H1 (cell line): ENCODE results near the gene MAPKAPK5.

Source experiments
- BRCA1 ChIP-seq: IDR thresholded peaks from 2 replicates; pipeline ENCODE4 v1.6.1; 2012; ENCODE audit warnings: low read depth, low read length, improper control_type of control experiment
- CTCF ChIP-seq, 3 experiments: IDR thresholded peaks; 1 replicate in 2 of 3; 2 replicates in 1 of 3; pipeline versions ENCODE4 v1.5.1 to v1.6.1; 2011; ENCODE audit warnings: low read length in 3 of 3, mild to moderate bottlenecking in 3 of 3, inconsistent platforms in 2 of 3, low read depth in 1 of 3, moderate library complexity in 1 of 3; ENCODE audit not compliant: insufficient read depth in 1 of 3; ENCODE audit errors: control extremely low read depth in 1 of 3
- NRF1 ChIP-seq: IDR thresholded peaks from 2 replicates; pipeline ENCODE4 v1.6.1; 2011; ENCODE audit warnings: mild to moderate bottlenecking, low read depth, low read length, improper control_type of control experiment
- POLR2A ChIP-seq, 2 experiments: IDR thresholded peaks; 1 replicate in 1 of 2; 2 replicates in 1 of 2; pipeline ENCODE4 v1.6.1; 2011; ENCODE audit warnings: low read depth in 2 of 2, low read length in 2 of 2, mild to moderate bottlenecking in 2 of 2; ENCODE audit errors: control extremely low read depth in 1 of 2
- RAD21 ChIP-seq, 2 experiments: IDR thresholded peaks in 1 of 2; conservative IDR thresholded peaks in 1 of 2; 2 replicates each; pipeline ENCODE4 v1.6.1; 2011; ENCODE audit warnings: low read depth in 2 of 2, low read length in 2 of 2, improper control_type of control experiment in 1 of 2, inconsistent platforms in 1 of 2, mild to moderate bottlenecking in 1 of 2, moderate library complexity in 1 of 2
- TAF1 ChIP-seq: IDR thresholded peaks from 2 replicates; pipeline ENCODE4 v1.6.1; 2011; ENCODE audit warnings: mild to moderate bottlenecking, low read depth, low read length
- ZNF274 ChIP-seq: IDR thresholded peaks from 2 replicates; pipeline ENCODE4 v1.7.0; 2012; ENCODE audit warnings: low read length, borderline replicate concordance; ENCODE audit errors: extremely low read depth

DNA sequence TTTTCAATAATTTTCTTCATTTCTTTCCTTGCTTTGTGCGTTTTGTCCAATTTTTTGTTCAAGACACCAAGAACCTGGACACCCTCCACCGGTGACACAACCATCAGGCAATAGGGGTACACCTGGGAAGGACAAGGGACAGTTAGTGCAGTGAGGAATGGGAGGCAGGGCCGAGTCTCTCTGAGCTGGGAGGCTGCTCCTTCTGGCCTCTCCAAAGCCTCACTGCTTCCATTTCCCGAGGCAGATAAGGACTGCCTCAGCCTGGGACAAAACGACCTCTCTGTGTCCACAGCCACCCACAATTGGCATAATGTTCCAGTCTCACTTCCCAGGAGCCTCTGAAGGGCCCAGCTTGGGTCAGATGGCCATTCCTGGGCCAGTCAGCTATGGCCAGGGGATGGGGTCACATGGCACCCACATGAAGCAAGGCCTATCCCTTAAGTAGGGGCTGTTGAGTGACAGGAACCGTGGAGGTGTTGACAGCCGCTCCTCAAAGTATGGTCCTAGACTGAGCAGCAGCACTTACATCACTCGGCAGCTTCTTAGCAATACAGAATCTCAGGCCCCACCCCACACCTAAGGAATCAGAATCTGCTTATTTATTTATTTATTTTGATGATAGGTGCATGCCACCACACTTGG, 13.6 kb upstream of the MAPKAPK5 start:
- no peak for TF ChIP-seq CTCF (IDR thresholded peaks at IDR 0.05; ENCODE audit: control extremely low read depth in 1 of 3, insufficient read depth in 1 of 3, low read depth in 1 of 3, low read length in 3 of 3)
- no peak for TF ChIP-seq TAF1
- no peak for TF ChIP-seq RAD21 (IDR thresholded peaks at IDR 0.05 in 1 of 2, conservative IDR thresholded peaks at IDR 0.05 in 1 of 2; ENCODE audit: low read depth in 2 of 2, low read length in 2 of 2)
- TF ChIP-seq ZNF274: no peak
- TF ChIP-seq BRCA1: no peak
- TF ChIP-seq POLR2A (IDR thresholded peaks at IDR 0.05; ENCODE audit: control extremely low read depth in 1 of 2, low read depth in 2 of 2, low read length in 2 of 2): no peak
- no peak for TF ChIP-seq NRF1
